ENCODE data around the gene IFT80. TPM values are rescaled to one million over a fixed set of nuclear protein-coding genes. Genes with fewer than 3 reads are reported as not detected.
A peak's percentile ranks its signal among the peaks of the same experiment; 100 is the strongest.

IFT80 gene
- total and polyA plus RNA-seq, 8 donors = 2.3 to 49.4 (median 11.0) TPM

GRCh38 chr3:160280836-160281235 is 118.2 kb downstream of the IFT80 start:
- H3K4me1 ChIP-seq = no peaks in the 10 kb centered on the region
- H3K36me3 ChIP-seq = peaks cover 5 to 42% (median 27%) of the 10 kb centered on the region in 4 donors
- intact Hi-C loops (cut with DNase I; ENCODE audit: low total_unique reads) = no loop called here
- H3K9me3 ChIP-seq = no peaks in the 10 kb centered on the region
- no peaks in the 10 kb centered on the region for H3K27me3 ChIP-seq
- no peak overlapping the region for H3K4me3 ChIP-seq
- 98 to 100% (median 100%) methylated on average over 1 of the region's 1 CpG for WGBS, 5 donors
- TF ChIP-seq POLR2A (IDR thresholded peaks at IDR 0.05) = no peak
- TF ChIP-seq POLR2AphosphoS5 (IDR thresholded peaks at IDR 0.05) = no peak
- TF ChIP-seq EP300 (IDR thresholded peaks at IDR 0.05) = no peak
- no peak for TF ChIP-seq CTCF (IDR thresholded peaks at IDR 0.05)
- no peak overlapping the region for H3K27ac ChIP-seq
- no peak for DNase-seq

- Histone ChIP-seq H3K36me3 (peaks cover 5 to 44% (median 31%) of the 10 kb centered on the region in 4 donors), H3K4me3 (no peak overlapping the region), H3K27me3 (no peaks in the 10 kb centered on the region), H3K27ac (no peak overlapping the region), H3K9me3 (no peaks in the 10 kb centered on the region), H3K4me1 (no peaks in the 10 kb centered on the region)
- no peak for TF ChIP-seq EP300 (IDR thresholded peaks at IDR 0.05)
- no peak for TF ChIP-seq POLR2A (IDR thresholded peaks at IDR 0.05)
- TF ChIP-seq CTCF (IDR thresholded peaks at IDR 0.05) = no peak
- TF ChIP-seq POLR2AphosphoS5 (IDR thresholded peaks at IDR 0.05) = no peak
- WGBS, 5 donors = 69 to 95% (median 92%) methylated on average over 2 of the region's 2 CpGs
- DNase-seq = no peak
- intact Hi-C loops (cut with DNase I; ENCODE audit: low total_unique reads) = no loop called here
Observed at GRCh38 chr3:160279657-160280056, 119.4 kb downstream of the IFT80 start.

GRCh38 chr3:160278210-160278609 is 120.8 kb downstream of the IFT80 start:
- Histone ChIP-seq H3K27ac (no peak overlapping the region), H3K27me3 (no peaks in the 10 kb centered on the region), H3K36me3 (peaks cover 5 to 59% (median 40%) of the 10 kb centered on the region in 4 donors), H3K4me3 (no peak overlapping the region), H3K4me1 (no peaks in the 10 kb centered on the region), H3K9me3 (no peaks in the 10 kb centered on the region)
- intact Hi-C loops (cut with DNase I; ENCODE audit: low total_unique reads) = no loop called here
- 92 to 99% (median 96%) methylated on average over 3 of the region's 3 CpGs for WGBS, 5 donors
- no peak for TF ChIP-seq POLR2AphosphoS5 (IDR thresholded peaks at IDR 0.05)
- TF ChIP-seq CTCF (IDR thresholded peaks at IDR 0.05) = no peak
- no peak for TF ChIP-seq EP300 (IDR thresholded peaks at IDR 0.05)
- no peak for TF ChIP-seq POLR2A (IDR thresholded peaks at IDR 0.05)
- DNase-seq = no peak

- no peak for TF ChIP-seq POLR2A (IDR thresholded peaks at IDR 0.05)
- TF ChIP-seq POLR2AphosphoS5 (IDR thresholded peaks at IDR 0.05) = no peak
- no peak for TF ChIP-seq EP300 (IDR thresholded peaks at IDR 0.05)
- no peak for TF ChIP-seq CTCF (IDR thresholded peaks at IDR 0.05)
- no peak overlapping the region for H3K4me3 ChIP-seq
- no peaks in the 10 kb centered on the region for H3K27me3 ChIP-seq
- no peaks in the 10 kb centered on the region for H3K9me3 ChIP-seq
- intact Hi-C loops (cut with DNase I; ENCODE audit: low total_unique reads) = no loop called here
- H3K4me1 ChIP-seq = peaks cover 0 to under 1% (median 0%) of the 10 kb centered on the region in 4 donors
- peaks cover 0 to 18% (median 7%) of the 10 kb centered on the region in 4 donors for H3K36me3 ChIP-seq
- DNase-seq = peak in 1 of 2 donors; percentile 2
- H3K27ac ChIP-seq = no peak overlapping the region
- 30 to 53% (median 36%) methylated on average over 2 of the region's 2 CpGs for WGBS, 5 donors
Observed at GRCh38 chr3:160265088-160265487, 133.9 kb downstream of the IFT80 start.
